Measurements from ENCODE around the gene SLC9A9.

SLC9A9 gene

GRCh38 chr3:143266511-143266910, 581.8 kb downstream of the SLC9A9 start:
- no peak for DNase-seq

DNA sequence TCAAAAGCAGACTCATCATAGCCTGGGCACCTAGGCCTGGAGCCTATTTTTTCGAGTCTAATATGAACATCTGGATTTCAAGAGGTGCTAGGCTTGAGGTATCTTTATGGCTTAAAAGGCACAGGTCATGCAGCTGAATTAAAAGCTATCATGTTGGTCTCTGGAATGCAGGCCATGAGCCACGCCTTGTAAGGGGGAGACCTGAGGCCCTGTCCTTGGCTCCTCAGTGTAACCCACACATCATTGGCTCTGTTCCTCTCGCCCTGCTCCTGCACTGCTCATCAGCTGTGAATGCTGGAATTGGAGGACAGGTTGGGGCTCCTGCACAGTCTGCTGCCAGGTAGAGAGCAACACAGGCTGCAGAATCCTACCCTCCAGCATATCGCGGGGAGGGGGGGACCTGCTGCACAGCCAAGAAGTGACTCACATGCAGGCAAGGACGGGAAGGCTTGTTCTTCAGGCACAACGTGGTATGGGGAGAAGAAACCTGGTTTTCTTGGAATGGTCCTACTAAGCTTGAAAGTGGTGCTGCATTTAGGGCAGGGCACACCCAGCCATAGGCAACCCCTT, 582.7 kb downstream of the SLC9A9 start:
- DNase-seq = no peak

DNA sequence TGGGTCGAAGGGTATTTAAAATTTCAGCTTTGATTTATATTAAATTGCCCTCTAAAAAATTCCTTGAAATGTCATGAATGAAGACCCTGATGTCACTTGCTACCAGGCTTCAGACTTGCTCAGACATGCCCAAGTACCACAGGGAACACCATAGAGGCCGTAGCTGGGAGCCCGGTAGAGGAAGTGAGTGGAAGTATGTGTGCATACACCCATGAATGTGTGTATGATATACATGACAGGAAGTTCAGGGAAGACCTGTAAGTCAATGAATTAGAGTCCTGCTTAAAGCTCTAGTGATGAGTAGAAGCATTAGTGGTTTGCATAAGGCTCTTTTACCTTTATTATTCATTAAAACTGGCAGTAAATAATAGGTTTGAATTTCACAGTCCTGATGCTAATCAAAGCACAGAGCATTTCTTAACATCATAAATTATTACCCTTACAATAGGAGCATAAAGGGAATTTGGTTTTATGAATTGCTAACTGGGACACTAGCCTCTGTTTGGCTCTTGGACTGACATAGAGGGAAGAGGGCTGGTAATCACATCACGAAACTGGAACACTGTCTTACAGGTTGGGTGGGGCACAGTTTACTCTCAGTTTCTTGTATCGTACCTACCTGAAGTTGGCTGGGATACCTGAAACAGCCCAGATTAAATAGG, 584.3 kb downstream of the SLC9A9 start:
- no peak for DNase-seq

- DNase-seq = no peak
Measured at GRCh38 chr3:143261848-143262247, 586.4 kb downstream of the SLC9A9 start.

- DNase-seq = no peak
Measured at GRCh38 chr3:143258692-143259091, 589.6 kb downstream of the SLC9A9 start.

DNA sequence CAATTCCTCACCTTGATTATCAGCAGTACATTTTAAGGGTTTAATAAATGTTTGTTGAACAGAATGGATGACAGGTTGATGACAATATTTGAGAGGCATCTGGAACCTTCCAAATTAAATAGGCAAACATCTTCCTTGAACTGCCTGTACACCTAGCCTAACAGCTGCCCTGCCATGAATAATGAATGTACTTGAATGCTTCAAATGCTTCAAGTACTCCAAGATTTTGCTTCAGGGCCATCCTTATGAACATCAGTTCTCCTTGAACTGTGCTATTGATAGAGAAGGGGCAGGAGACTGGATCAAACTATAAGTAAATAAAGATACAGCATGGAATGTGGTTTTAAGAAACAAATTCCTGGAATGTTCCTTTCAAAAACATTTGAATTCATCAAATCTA, 591.9 kb downstream of the SLC9A9 start:
- DNase-seq = no peak

DNA sequence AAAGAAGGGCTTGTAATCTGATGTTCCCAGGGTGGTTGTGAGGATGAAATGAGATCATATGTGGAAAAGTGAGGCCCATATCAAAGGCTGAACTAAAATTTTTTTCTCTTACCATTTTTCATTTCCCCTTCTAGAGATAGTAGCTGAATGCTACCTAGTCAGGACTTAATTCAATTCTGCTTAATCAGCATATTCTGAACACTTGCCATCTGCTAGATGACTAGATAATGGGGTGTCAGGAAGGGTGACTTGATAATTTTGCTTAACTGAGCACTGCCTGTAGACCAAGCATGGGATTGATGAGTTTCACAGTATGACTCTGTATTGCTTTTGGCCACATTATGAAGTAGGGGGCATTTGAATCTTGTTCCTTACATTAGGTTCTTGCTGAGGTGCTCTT, 592.5 kb downstream of the SLC9A9 start:
- DNase-seq = no peak

- no peak for DNase-seq
Measured at GRCh38 chr3:143252931-143253330, 595.3 kb downstream of the SLC9A9 start.

DNA sequence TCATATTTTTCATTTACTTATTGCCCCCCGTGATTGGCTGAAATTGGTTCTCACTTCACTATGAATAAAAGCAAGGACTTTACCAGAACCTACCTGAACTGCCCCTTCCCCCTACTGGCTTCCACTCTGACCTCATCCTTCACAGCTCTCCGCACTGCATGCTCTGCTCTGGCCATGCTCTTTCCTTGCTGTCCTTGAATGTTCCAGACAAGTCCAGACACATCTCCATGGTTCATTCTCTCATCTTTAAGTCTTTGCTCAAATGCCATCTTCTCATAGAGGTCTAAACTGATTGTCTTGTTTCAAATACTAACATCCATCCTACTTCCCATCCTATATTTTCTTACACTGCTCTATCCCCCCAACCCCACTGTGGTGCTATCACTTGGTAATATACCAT, 599.3 kb downstream of the SLC9A9 start:
- DNase-seq = no peak

GRCh38 chr3:143247073-143247472, 601.2 kb downstream of the SLC9A9 start:
- no peak for DNase-seq

DNA sequence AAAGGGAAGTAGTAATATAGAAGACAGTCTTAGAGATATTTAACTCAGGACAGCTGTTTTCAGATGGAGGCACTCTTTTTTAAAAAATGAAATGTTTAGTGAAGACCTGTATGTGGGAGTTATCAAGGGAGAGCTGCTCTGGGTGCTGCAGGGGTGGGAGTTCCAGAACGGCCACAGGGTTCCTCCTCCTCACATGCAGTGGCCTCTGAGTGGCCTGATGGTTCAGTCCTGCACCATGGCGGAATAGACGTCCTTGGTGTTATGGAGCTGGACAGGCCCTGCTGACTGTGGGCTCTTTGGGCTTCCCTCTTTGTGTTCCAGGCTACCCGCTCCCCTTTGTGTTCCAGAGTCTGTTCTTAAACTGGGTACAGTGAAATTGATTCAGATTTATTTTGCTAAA, 602.6 kb downstream of the SLC9A9 start:
- DNase-seq = no peak

DNA sequence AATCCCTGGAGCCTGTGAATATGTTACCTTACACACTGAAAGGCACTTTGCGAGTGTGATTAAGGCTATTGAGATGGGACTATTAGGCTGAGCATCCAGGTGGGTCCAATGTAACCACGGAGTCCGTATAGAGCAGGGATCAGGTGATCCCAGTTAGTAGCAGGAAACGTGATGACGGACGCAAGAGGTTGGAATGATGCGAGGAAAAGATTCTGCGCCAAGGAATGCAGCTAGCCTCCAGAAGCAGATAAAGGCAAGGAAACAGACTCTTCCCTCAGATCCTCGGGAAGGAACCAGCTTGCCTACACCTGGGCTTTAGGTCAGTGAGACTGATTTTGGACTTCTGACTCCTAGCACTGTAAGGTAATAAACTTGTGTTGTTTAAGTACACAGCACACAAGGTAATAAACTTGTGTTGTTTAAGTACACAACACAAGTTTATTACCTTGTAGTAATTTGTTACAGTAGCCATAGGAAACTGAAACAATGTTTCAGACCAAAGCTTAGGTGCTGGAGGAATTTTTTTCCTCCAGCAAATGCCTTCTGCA, 603.7 kb downstream of the SLC9A9 start:
- no peak for DNase-seq

DNA sequence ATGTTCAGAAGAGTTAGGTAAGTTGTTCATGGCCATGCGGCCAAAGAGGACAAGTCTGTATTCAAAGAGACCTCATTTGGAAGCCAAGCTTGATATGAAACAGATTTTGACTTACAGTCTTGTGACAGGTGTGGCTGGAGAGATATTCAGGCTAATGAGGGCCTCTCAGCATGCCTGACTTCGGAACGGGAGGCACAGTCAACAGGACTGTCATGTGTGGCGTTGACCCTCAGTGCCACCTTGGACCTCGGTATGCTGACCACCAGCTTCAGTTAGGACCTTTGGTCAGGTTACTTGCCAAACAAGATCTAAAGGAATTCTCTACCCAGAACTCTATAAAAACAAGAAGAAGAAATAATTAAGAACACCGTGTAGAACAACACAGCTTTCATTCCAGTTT, 604.6 kb downstream of the SLC9A9 start:
- DNase-seq = no peak

DNA sequence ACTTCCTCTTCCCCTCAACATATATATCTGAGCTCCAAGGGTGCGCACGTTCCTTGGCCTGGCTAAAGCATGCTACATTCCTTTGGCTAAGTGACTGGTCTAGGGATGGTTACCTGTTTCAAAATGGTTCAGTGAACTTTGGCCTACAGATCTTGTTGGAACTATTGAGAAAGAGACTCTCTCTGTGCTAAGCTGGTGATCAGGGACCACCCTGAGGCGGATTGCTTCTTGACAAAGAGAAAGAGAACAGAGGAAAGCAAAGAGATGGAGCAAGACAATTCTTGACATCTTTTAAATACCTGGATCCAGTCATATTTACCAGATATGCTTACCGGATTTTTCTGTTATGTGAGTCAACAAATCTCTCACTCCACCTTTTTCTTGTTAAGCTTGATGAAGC, 605.6 kb downstream of the SLC9A9 start:
- DNase-seq = no peak

- DNase-seq = no peak
Measured at GRCh38 chr3:143242101-143242500, 606.2 kb downstream of the SLC9A9 start.

DNA sequence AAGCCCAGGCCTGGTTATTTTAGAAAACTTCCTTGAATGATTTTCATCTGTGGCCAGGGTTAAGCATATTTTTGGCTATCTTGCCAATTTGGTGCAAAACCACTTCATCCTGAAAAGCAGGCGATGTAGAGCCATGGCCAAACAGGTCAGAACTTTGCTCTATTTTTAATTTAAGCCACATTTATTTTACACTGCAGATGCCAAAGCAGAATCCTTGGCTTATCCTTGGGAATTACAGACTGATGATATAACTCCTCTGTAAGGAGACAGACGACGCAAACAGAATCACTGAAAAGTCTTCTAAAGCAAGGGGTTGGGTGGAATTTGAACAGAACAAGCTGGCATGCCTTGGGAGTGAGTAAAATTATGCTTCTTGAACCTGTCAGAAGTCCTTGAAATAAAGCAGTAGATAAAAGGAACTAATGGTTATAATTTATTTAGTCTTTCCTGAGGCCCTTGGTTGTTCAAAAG, 606.8 kb downstream of the SLC9A9 start:
- DNase-seq = no peak

GRCh38 chr3:143240886-143241285, 607.4 kb downstream of the SLC9A9 start:
- no peak for DNase-seq

- DNase-seq = no peak
Measured at GRCh38 chr3:143239031-143239430, 609.2 kb downstream of the SLC9A9 start.

- DNase-seq = no peak
Measured at GRCh38 chr3:143237077-143237627, 611.1 kb downstream of the SLC9A9 start.

DNA sequence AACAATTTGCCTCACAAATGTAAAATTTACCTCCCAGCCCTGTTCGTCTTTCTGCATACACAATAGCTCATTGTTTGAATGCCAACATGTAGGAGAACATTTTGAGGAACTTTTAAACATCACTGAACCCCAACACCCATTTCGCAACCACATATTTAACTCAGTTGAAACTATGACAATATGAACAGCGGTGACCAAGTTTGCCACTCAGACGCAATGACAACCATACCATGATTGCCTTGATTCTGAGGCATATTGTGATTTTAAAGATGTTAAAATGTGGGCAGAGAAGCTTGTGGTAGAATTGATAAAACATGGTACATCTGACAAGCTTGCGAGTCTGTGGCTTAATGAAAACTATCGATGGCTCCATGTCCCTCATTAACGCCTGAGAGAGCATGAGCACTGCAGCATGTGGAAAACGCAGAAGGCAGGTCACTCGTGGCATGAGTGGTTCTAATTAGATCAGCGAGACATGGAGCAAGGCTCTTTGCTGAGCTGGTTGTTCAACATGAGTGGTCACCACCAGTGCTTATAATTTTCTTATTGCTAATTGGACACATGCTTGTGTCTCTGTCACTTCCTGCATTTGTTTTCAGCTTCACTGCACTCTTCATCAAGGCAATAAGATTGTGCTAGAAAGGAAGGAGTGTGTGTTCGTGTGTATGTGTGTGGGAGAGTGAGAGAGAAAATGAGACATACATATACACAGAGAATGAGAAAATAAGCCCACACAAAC, 611.9 kb downstream of the SLC9A9 start:
- DNase-seq = no peak

- DNase-seq = no peak
Measured at GRCh38 chr3:143235614-143236204, 612.6 kb downstream of the SLC9A9 start.

DNA sequence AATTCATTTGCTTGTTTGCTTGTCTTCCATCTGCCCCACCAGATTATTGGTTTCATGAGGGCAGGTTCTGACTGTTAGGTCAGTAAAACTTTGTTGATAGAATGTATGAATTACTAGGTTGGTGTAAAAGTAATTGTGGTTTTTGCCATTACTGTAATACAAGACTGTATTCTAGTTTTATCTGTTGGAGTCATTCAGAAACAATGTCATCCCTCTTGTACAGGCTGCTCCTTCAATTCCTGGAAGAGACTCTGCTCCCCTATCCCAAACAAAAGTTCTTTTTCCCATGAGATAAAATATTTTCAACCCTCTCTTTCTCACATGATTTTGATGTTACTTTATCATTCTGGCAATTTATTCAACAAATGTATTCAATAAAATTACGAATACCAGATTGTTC, 613.7 kb downstream of the SLC9A9 start:
- no peak for DNase-seq

DNA sequence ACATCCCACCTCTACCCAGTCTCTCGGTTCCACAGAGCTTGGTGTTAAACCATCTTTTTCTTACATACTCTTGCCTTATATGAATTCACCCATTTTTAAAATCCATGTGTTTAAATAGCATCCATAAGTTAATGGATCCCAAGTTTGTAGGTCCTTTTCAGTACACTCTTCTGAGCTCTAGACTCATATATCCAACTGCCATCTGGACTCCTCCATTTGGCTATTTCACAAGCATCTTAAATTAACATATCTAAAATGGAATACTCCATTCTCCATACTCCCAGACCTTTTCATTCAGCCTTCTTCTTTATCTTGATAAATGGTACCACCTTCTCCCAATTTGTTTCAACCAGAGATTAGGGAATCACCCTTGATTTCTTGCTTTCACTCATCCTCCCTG, 615.3 kb downstream of the SLC9A9 start:
- DNase-seq = no peak

Measured in CD4-positive, alpha-beta T cell treated with Interleukin-17A for 1 hour (primary cell).